NCI-H1694 (cell line): ENCODE results near the gene IMMT.

Source experiments
- DNase-seq: peaks from one replicate; lab custom pipeline; 2025; lab: John Stamatoyannopoulos, UW

The IMMT gene

GRCh38 chr2:86199834-86200177 is 4.5 kb upstream of the IMMT start:
- DNase-seq, result no peak

GRCh38 chr2:86195808-86196387 is 636 bp upstream of the IMMT start:
- no peak for DNase-seq

- no peak for DNase-seq
These were observed 559 bp downstream of the IMMT start for GRCh38 chr2:86194751-86195054.

- no peak for DNase-seq
These were observed 1.2 kb downstream of the IMMT start for GRCh38 chr2:86193901-86194567.

- DNase-seq, result no peak
These were observed 5.4 kb downstream of the IMMT start for GRCh38 chr2:86189782-86190416.

- no peak for DNase-seq
These were observed 8.8 kb downstream of the IMMT start for GRCh38 chr2:86186431-86186830.

GRCh38 chr2:86185517-86186212 is 9.6 kb downstream of the IMMT start:
- no peak for DNase-seq

GRCh38 chr2:86176597-86176996 is 18.7 kb downstream of the IMMT start:
- DNase-seq, result no peak

- no peak for DNase-seq
These were observed 19.4 kb downstream of the IMMT start for GRCh38 chr2:86175828-86176227.

- no peak for DNase-seq
These were observed 20.8 kb downstream of the IMMT start for GRCh38 chr2:86174445-86174844.

GRCh38 chr2:86172610-86173009 is 22.7 kb downstream of the IMMT start:
- no peak for DNase-seq

- DNase-seq, result no peak
These were observed 24.0 kb downstream of the IMMT start for GRCh38 chr2:86171295-86171694.

- DNase-seq, result no peak
These were observed 24.8 kb downstream of the IMMT start for GRCh38 chr2:86170449-86170848.

- DNase-seq, result no peak
These were observed 34.9 kb downstream of the IMMT start for GRCh38 chr2:86160156-86160952.

GRCh38 chr2:86158286-86158685 is 37.0 kb downstream of the IMMT start:
- no peak for DNase-seq

GRCh38 chr2:86157009-86157556 is 38.2 kb downstream of the IMMT start:
- no peak for DNase-seq

GRCh38 chr2:86150502-86150901 is 44.8 kb downstream of the IMMT start:
- DNase-seq, result no peak

- DNase-seq, result no peak
These were observed 47.5 kb downstream of the IMMT start for GRCh38 chr2:86147793-86148192.

GRCh38 chr2:86143926-86144685 is 51.2 kb downstream of the IMMT start:
- DNase-seq, result no peak

GRCh38 chr2:86143307-86143706 is 52.0 kb downstream of the IMMT start:
- no peak for DNase-seq
